HG03521 (cell line): ENCODE measurements around the gene TEX13B.

Experiments
- ATAC-seq: cut with Tn5 transposase; IDR thresholded peaks from one replicate; pipeline ENCODE4 v1.9.1; 2021; ENCODE audit warnings: mild to moderate bottlenecking, moderate library complexity; ENCODE audit not compliant: unreplicated experiment

TEX13B gene

GRCh38 chrX:107940095-107940494 is 42.1 kb downstream of the TEX13B start:
- ATAC-seq, result no peak

DNA sequence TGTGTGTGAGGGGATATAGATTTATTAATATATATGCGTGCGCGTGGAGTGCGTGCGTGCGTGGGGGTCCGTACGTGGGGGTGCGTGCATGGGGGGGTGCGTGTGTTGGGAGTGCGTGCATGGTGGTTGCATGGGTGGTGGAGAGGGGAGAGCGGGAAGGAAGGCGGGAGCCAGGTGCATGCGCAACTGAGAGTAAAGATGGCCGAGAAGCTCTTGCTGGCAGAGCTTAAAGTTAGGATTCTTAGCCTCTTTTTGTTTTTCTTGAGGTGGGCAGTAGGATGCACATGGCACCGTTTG is 45.8 kb downstream of the TEX13B start:
- no peak for ATAC-seq

DNA sequence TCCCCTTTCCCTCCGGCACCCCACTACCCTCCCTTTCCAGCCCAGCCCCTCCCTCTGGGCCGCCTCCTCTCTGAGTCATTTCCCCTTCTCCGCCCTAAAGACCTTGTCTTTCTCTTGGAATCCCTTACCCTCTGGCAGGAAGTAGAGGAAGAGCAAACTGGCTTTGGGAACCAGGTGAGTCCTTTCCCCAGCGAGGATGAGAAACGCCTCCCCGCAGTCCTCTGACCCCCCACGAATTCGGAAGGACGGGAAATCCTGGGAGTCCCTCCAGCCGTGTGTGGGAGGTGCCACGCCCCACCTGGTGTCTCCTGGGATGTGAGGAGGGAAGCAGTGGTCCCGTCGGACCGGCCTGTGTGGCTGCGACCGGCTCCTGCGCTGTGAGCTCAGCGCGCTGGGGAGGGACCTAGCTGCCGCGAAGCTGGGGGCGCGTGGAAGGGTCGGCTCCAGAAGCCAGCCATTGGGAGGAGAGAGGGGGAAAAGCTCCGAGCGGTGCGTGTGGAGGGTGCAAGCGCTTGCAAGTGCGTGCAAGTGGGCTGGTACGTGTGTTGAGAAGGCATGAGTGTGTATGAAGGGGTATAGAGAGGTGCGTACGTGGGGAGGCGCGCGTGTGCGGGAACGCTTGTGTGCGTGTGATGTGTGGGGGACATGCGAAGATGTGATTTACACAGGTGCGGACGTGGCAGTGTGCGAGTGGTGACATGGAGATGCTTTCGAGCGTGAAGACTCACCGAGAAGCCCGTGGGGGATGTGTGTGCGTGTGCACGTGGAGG is 46.3 kb downstream of the TEX13B start:
- ATAC-seq, result no peak

- ATAC-seq, result no peak
Observed at GRCh38 chrX:107935200-107935599, 47.0 kb downstream of the TEX13B start.

GRCh38 chrX:107934262-107934661 is 47.9 kb downstream of the TEX13B start:
- no peak for ATAC-seq
